PC-3 (cell line): ENCODE data around the gene CTU1. TPM values are rescaled to one million over a fixed set of nuclear protein-coding genes. Genes with fewer than 3 reads are reported as not detected.

Experiments
- ATAC-seq: fragments of 200-7000 bp; cut with Tn5 transposase; 2 replicates; pipeline ENCODE4 v1.9.1; 2020; ENCODE audit warnings: mild to moderate bottlenecking, moderate library complexity
- BruUV-seq: library from RNA; stranded (reverse); fragments of 400-500 nt; replicated peaks from 2 replicates; lab custom pipeline; 2021; lab: Mats Ljungman, UMichigan
- CTCF ChIA-PET: fragments of 300-600 bp; sonication (Branson Sonifier 250); formaldehyde crosslinking; loops from one replicate; lab custom pipeline; 2022; ENCODE audit warnings: antibody characterized with exemption; lab: Charles Lee
- POLR2A ChIA-PET: fragments of 300-600 bp; sonication (Branson Sonifier 250); formaldehyde crosslinking; loops from one replicate; lab custom pipeline; 2022; ENCODE audit warnings: antibody characterized with exemption; ENCODE audit not compliant: unreplicated experiment; lab: Charles Lee
- DNase-seq: peaks from one replicate; pipeline ENCODE4 v3.0.0-alpha.2; 2015
- H2AFZ ChIP-seq: fragments of 300-600 bp; sonication (generic); 2 replicates; pipeline ENCODE4 v1.6.0; 2016; ENCODE audit warnings: antibody characterized with exemption, low read length
- H3F3A ChIP-seq: fragments of 300-600 bp; sonication (generic); one replicate; pipeline ENCODE4 v1.6.0; 2017; ENCODE audit warnings: antibody characterized with exemption, low read length, control low read depth, mild to moderate bottlenecking; ENCODE audit not compliant: unreplicated experiment
- H3K27ac ChIP-seq: fragments of 300-600 bp; sonication (generic); 2 replicates; pipeline ENCODE4 v1.5.1; 2016; ENCODE audit warnings: mild to moderate bottlenecking, low read length
- H3K27me3 ChIP-seq: fragments of 300-600 bp; sonication (generic); 2 replicates; pipeline ENCODE4 v1.6.1; 2016; ENCODE audit warnings: low read length, mixed read lengths
- H3K36me3 ChIP-seq: fragments of 300-600 bp; sonication (generic); 2 replicates; pipeline ENCODE4 v1.6.1; 2016; ENCODE audit warnings: low read depth, mixed run types, low read length, mixed read lengths
- H3K4me1 ChIP-seq: fragments of 300-600 bp; sonication (generic); 2 replicates; pipeline ENCODE4 v1.5.1; 2016; ENCODE audit warnings: low read length; ENCODE audit not compliant: insufficient read depth
- H3K4me2 ChIP-seq: fragments of 300-600 bp; sonication (generic); 2 replicates; pipeline ENCODE4 v1.6.0; 2016; ENCODE audit warnings: low read length
- H3K4me3 ChIP-seq: fragments of 300-600 bp; sonication (generic); 2 replicates; pipeline ENCODE4 v1.5.1; 2016; ENCODE audit warnings: mild to moderate bottlenecking, low read length, mixed read lengths
- H3K79me2 ChIP-seq: fragments of 300-600 bp; sonication (generic); 2 replicates; pipeline ENCODE4 v1.6.1; 2017; ENCODE audit warnings: low read length, mixed read lengths
- H3K9ac ChIP-seq: fragments of 300-600 bp; sonication (generic); 2 replicates; pipeline ENCODE4 v1.6.0; 2016; ENCODE audit warnings: mild to moderate bottlenecking, low read length
- H3K9me2 ChIP-seq: fragments of 300-600 bp; sonication (generic); replicated peaks from 2 replicates; pipeline ENCODE4 v1.6.1; 2016; ENCODE audit warnings: mixed run types, low read length, mixed read lengths
- H3K9me3 ChIP-seq: fragments of 300-600 bp; sonication (generic); 2 replicates; pipeline ENCODE4 v1.6.1; 2016; ENCODE audit warnings: low read length, mixed read lengths
- H4K20me1 ChIP-seq: fragments of 300-600 bp; sonication (generic); 2 replicates; pipeline ENCODE4 v1.6.1; 2016; ENCODE audit warnings: low read length, mixed read lengths
- EZH2 ChIP-seq: fragments of 300-600 bp; sonication (generic); IDR thresholded peaks from one replicate; pipeline ENCODE4 v1.6.1; 2017; ENCODE audit warnings: antibody characterized with exemption, mild to moderate bottlenecking, low read length; ENCODE audit not compliant: unreplicated experiment
- EZH2phosphoT487 ChIP-seq: fragments of 300-600 bp; sonication (generic); IDR thresholded peaks from 2 replicates; pipeline ENCODE4 v1.6.1; 2018; ENCODE audit warnings: mild to moderate bottlenecking, antibody characterized with exemption, low read length, borderline replicate concordance
- intact Hi-C: fragments of 100-400 bp; cut with micrococcal nuclease; formaldehyde crosslinking; loops from 2 replicates; pipeline ENCODE4 v1.9.0; 2023
- total RNA-seq: library from RNA; depleted of rRNA; stranded (reverse); fragments of >200 nt; gene quantifications from 2 replicates; pipeline ENCODE4 v1.2.3, GENCODE V29; 2014
- TF ChIP-seq, protein P1 (sequence below): fragments of 300-600 bp; sonication (generic); conservative IDR thresholded peaks from 2 replicates; pipeline ENCODE4 v1.5.1; 2017; ENCODE audit warnings: antibody characterized with exemption, low read depth, mild to moderate bottlenecking, low read length

The CTU1 gene
- total RNA-seq, 1 experiment from 2014 or later, result 29.0 TPM

DNA sequence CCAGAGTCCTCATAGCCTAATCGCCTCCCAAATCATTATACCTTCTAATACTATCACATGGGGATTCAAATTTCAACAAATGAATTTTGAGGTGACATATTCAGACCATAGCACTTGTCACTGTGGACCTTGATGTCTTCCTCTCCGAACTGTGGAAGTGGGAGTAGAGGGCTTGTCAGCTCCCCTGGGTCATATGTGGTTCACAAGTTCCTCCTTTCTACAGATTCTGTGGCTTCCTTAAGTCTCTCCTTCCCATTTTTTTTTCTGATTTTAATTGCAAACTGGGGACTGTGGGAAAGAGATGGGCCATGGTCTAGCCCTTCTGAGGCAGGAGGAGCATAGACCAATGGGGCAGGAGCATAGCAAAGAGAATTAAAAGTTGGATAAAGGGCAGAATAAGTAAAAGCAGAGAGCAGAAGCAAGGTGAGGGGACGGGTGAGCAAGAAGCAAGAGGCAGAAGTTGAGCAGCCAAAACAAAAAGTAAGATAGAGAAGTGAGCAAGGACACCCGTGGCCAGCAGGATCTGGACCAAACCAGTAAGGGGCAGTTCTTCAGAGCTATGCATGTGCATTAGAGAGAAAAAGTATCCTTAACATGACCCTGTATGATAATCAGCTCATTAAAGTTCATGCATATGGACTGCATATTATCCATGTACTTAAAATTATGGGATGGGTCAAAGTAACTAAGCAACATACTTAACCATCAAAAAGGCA lies 31.2 kb upstream of the CTU1 start:
- Histone ChIP-seq H3K4me2 (no peak overlapping the region), H2AFZ (no peak overlapping the region), H3K27me3 (peaks cover 94% of the 10 kb centered on the region), H3K79me2 (no peaks in the 10 kb centered on the region), H3K36me3 (no peaks in the 10 kb centered on the region), H3K9me3 (no peaks in the 10 kb centered on the region), H3K27ac (no peak overlapping the region), H3K9ac (no peak overlapping the region), H3K4me1 (no peaks in the 10 kb centered on the region), H3F3A (no peaks in the 10 kb centered on the region), H4K20me1 (no peaks in the 10 kb centered on the region), H3K9me2 (no peaks in the 10 kb centered on the region), H3K4me3 (no peak overlapping the region)
- no peak for ATAC-seq
- TF ChIP-seq, protein P1, sequence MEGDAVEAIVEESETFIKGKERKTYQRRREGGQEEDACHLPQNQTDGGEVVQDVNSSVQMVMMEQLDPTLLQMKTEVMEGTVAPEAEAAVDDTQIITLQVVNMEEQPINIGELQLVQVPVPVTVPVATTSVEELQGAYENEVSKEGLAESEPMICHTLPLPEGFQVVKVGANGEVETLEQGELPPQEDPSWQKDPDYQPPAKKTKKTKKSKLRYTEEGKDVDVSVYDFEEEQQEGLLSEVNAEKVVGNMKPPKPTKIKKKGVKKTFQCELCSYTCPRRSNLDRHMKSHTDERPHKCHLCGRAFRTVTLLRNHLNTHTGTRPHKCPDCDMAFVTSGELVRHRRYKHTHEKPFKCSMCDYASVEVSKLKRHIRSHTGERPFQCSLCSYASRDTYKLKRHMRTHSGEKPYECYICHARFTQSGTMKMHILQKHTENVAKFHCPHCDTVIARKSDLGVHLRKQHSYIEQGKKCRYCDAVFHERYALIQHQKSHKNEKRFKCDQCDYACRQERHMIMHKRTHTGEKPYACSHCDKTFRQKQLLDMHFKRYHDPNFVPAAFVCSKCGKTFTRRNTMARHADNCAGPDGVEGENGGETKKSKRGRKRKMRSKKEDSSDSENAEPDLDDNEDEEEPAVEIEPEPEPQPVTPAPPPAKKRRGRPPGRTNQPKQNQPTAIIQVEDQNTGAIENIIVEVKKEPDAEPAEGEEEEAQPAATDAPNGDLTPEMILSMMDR, result no peak
- no peak for TF ChIP-seq EZH2
- no peak for TF ChIP-seq EZH2phosphoT487
- ChIA-PET POLR2A (no interaction called here), CTCF (no interaction called here)
- no peak for DNase-seq
- BruUV-seq, result no TSS peak
- intact Hi-C loops, result no loop called here

DNA sequence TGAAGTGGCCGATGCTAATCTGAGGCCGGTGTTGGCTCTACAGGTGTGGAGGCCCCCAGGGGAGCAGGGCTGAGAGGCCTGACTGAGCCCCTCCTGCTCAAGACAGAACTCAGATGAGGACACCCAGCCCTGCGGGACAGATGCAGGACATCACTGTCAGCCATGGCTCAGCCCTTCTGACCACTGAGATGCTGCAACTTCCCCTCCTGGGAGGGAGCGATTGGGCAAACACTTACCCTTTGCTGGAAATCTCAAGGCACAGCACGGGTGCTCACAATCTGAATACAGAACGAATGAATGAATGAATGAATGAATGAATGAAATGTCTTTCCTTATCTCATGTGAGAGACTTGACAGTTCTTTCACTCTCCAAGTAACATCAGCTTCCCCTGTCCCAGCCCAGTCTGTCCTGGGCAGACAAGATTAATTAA lies 30.4 kb upstream of the CTU1 start:
- H3F3A ChIP-seq, result no peaks in the 10 kb centered on the region
- H3K27me3 ChIP-seq, result peaks cover 88% of the 10 kb centered on the region
- H3K79me2 ChIP-seq, result no peaks in the 10 kb centered on the region
- no peak for ATAC-seq
- H2AFZ ChIP-seq, result no peak overlapping the region
- no peaks in the 10 kb centered on the region for H3K36me3 ChIP-seq
- no TSS peak for BruUV-seq
- H3K4me2 ChIP-seq, result no peak overlapping the region
- CTCF ChIA-PET, result no interaction called here
- no peaks in the 10 kb centered on the region for H3K4me1 ChIP-seq
- no peak overlapping the region for H3K9ac ChIP-seq
- H3K4me3 ChIP-seq, result no peak overlapping the region
- DNase-seq, result no peak
- H3K27ac ChIP-seq, result no peak overlapping the region
- POLR2A ChIA-PET, result no interaction called here
- TF ChIP-seq EZH2phosphoT487, result no peak
- no peak for TF ChIP-seq EZH2
- TF ChIP-seq, protein P1, result no peak
- H4K20me1 ChIP-seq, result no peaks in the 10 kb centered on the region
- no peaks in the 10 kb centered on the region for H3K9me3 ChIP-seq
- intact Hi-C loops, result no loop called here
- H3K9me2 ChIP-seq, result no peaks in the 10 kb centered on the region

DNA sequence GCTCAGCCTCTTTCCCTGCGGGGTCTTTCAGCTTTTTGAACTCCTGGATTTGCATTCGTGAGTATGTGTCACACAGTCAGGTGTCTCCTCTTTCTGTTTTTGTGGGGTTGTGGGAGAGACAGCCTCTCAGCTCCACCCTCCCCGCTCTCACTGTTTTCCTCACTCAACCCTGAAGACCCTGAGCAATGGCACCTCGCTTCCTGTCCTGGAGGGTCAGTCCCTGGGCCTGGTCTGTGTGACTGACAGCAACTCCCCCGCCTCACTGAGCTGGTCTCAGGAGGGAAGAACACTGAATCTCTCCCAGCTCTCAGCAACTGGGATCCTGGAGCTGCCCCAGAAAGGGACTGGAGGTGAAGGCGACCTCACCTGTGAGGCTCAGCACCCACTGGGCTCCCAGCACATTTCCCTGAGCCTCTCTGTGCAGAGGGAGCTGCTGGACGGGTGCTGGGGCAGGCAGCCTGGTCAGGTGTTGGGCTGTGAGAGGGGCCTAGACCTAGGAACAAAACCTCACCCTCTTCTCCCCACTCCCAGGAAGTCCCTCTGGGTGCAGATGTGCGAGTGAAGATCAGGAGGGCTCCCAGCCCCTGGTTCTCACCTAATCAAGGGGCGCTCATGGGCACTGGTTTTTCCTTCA lies 29.7 kb upstream of the CTU1 start:
- peaks cover 85% of the 10 kb centered on the region for H3K27me3 ChIP-seq
- H3F3A ChIP-seq, result no peaks in the 10 kb centered on the region
- H3K9me2 ChIP-seq, result no peaks in the 10 kb centered on the region
- no peaks in the 10 kb centered on the region for H3K4me1 ChIP-seq
- no peaks in the 10 kb centered on the region for H3K9me3 ChIP-seq
- no peak overlapping the region for H3K4me3 ChIP-seq
- H2AFZ ChIP-seq, result no peak overlapping the region
- intact Hi-C loops, result no loop called here
- no peak for DNase-seq
- no peak overlapping the region for H3K4me2 ChIP-seq
- no peak overlapping the region for H3K9ac ChIP-seq
- H3K36me3 ChIP-seq, result no peaks in the 10 kb centered on the region
- no peak overlapping the region for H3K27ac ChIP-seq
- ChIA-PET CTCF (no interaction called here), POLR2A (no interaction called here)
- ATAC-seq, result no peak
- no TSS peak for BruUV-seq
- TF ChIP-seq EZH2 (no peak), EZH2phosphoT487 (no peak)
- TF ChIP-seq, protein P1, result no peak
- no peaks in the 10 kb centered on the region for H4K20me1 ChIP-seq
- H3K79me2 ChIP-seq, result no peaks in the 10 kb centered on the region
